Vagina (tissue), 2 donors: Measurements from ENCODE around the gene CRLF1.

Experiments used
- POLR2A ChIP-seq, 2 donors: fragments of 450-650 bp; IDR thresholded peaks; one replicate each; pipeline ENCODE4 v1.6.1; 2017; ENCODE audit warnings: antibody characterized with exemption in 2 of 2, mild to moderate bottlenecking in 2 of 2, moderate library complexity in 2 of 2
- TF ChIP-seq, protein P1 (sequence below), 3 experiments: fragments of 450-650 bp in 2 of 3; fragments of 200-600 bp in 1 of 3; sonication (generic) in 1 of 3; IDR thresholded peaks; one replicate each; pipeline ENCODE4 v1.5.1; 2017 to 2019; ENCODE audit warnings: antibody characterized with exemption in 3 of 3, mild to moderate bottlenecking in 2 of 3, moderate library complexity in 2 of 3

DNA sequence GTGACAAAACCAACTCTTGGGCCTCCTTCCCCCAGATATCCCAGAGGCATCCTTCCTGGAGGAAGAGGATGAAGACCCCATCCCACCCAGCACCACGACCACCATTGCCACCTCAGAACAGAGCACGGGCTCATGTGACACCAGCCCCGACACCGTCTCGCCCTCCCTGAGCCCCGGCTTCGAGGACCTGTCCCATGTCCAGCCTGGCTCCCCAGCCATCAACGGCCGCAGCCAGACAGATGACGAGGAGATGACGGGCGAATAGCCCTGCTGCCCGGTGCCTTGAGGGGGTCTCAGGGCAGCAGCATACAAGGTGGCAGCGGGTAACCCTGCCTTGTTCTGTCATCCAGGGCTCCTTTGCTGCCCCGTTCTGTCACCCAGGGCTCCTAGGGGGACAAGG is 38.2 kb downstream of the CRLF1 start:
- TF ChIP-seq, protein P1, sequence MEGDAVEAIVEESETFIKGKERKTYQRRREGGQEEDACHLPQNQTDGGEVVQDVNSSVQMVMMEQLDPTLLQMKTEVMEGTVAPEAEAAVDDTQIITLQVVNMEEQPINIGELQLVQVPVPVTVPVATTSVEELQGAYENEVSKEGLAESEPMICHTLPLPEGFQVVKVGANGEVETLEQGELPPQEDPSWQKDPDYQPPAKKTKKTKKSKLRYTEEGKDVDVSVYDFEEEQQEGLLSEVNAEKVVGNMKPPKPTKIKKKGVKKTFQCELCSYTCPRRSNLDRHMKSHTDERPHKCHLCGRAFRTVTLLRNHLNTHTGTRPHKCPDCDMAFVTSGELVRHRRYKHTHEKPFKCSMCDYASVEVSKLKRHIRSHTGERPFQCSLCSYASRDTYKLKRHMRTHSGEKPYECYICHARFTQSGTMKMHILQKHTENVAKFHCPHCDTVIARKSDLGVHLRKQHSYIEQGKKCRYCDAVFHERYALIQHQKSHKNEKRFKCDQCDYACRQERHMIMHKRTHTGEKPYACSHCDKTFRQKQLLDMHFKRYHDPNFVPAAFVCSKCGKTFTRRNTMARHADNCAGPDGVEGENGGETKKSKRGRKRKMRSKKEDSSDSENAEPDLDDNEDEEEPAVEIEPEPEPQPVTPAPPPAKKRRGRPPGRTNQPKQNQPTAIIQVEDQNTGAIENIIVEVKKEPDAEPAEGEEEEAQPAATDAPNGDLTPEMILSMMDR (IDR thresholded peaks at IDR 0.05) = no peak
- no peak for TF ChIP-seq POLR2A (IDR thresholded peaks at IDR 0.05)
